IMR-90 (cell line): ENCODE measurements around the gene IGFBPL1. TPM values are rescaled to one million over a fixed set of nuclear protein-coding genes. Genes with fewer than 3 reads are reported as not detected.

ENCODE experiments used
- ATAC-seq: fragments of 200-7000 bp; cut with Tn5 transposase; 2 replicates; pipeline ENCODE4 v1.9.1; 2020; ENCODE audit warnings: low read depth, mild to moderate bottlenecking, moderate library complexity
- BruUV-seq: library from RNA; stranded (reverse); fragments of 400-500 nt; replicated peaks from 2 replicates; lab custom pipeline; 2021; lab: Mats Ljungman, UMichigan
- CTCF ChIA-PET: fragments of 300-600 bp; formaldehyde crosslinking; extraction: SDS; loops from one replicate; lab custom pipeline; 2021; ENCODE audit warnings: antibody characterized with exemption; lab: Yijun Ruan, JAX
- POLR2A ChIA-PET: fragments of 300-600 bp; sonication (Branson Sonifier 250); formaldehyde crosslinking; loops from one replicate; lab custom pipeline; 2022; ENCODE audit warnings: antibody characterized with exemption; ENCODE audit not compliant: unreplicated experiment; lab: Charles Lee
- DNase-seq: peaks from one replicate; pipeline ENCODE4 v3.0.0; 2013
- H2AFZ ChIP-seq: replicated peaks from 2 replicates; pipeline ENCODE3; 2013; ENCODE audit warnings: low read length, mild to moderate bottlenecking; ENCODE audit not compliant: poor library complexity
- H2AK5ac ChIP-seq: 2 replicates; pipeline ENCODE4 v1.6.1; 2013; ENCODE audit warnings: low read depth, low read length, inconsistent platforms
- H2AK9ac ChIP-seq: replicated peaks from 2 replicates; pipeline ENCODE3; 2013; ENCODE audit warnings: mild to moderate bottlenecking, low read depth, low read length, moderate library complexity; ENCODE audit not compliant: poor library complexity
- H2BK120ac ChIP-seq: 2 replicates; pipeline ENCODE4 v1.6.1; 2013; ENCODE audit warnings: low read depth, low read length, inconsistent platforms
- H2BK15ac ChIP-seq: 3 replicates; pipeline ENCODE4 v1.6.1; 2013; ENCODE audit warnings: low read depth, low read length, inconsistent platforms
- H2BK20ac ChIP-seq: 2 replicates; pipeline ENCODE4 v1.6.1; 2013; ENCODE audit warnings: low read depth, mild to moderate bottlenecking, inconsistent platforms, low read length, moderate library complexity
- H2BK5ac ChIP-seq: 2 replicates; pipeline ENCODE4 v1.6.1; 2013; ENCODE audit warnings: mild to moderate bottlenecking, low read depth, low read length, inconsistent platforms; ENCODE audit not compliant: poor library complexity, severe bottlenecking
- H3K14ac ChIP-seq: replicated peaks from 2 replicates; pipeline ENCODE4 v1.6.1; 2013; ENCODE audit warnings: low read depth, low read length, inconsistent platforms
- H3K18ac ChIP-seq: 2 replicates; pipeline ENCODE4 v1.6.1; 2013; ENCODE audit warnings: low read depth, low read length, control low read depth
- H3K23ac ChIP-seq: 2 replicates; pipeline ENCODE4 v1.6.1; 2013; ENCODE audit warnings: low read depth, low read length, inconsistent platforms
- H3K27ac ChIP-seq: 2 replicates; pipeline ENCODE4 v1.5.1; 2013; ENCODE audit warnings: mild to moderate bottlenecking, control low read depth, low read length; ENCODE audit not compliant: insufficient read depth
- H3K27me3 ChIP-seq: 2 replicates; pipeline ENCODE4 v1.6.1; 2013; ENCODE audit warnings: low read length; ENCODE audit not compliant: control insufficient read depth, insufficient read depth
- H3K36me3 ChIP-seq: 2 replicates; pipeline ENCODE4 v1.6.1; 2013; ENCODE audit warnings: low read length, mixed read lengths; ENCODE audit not compliant: control insufficient read depth, insufficient read depth
- H3K4ac ChIP-seq: 2 replicates; pipeline ENCODE4 v1.6.1; 2013; ENCODE audit warnings: low read depth, low read length, inconsistent platforms
- H3K4me1 ChIP-seq: 2 replicates; pipeline ENCODE4 v1.6.1; 2013; ENCODE audit warnings: low read length, mixed read lengths; ENCODE audit not compliant: control insufficient read depth, insufficient read depth
- H3K4me2 ChIP-seq: 2 replicates; pipeline ENCODE4 v1.6.1; 2013; ENCODE audit warnings: low read depth, mild to moderate bottlenecking, control low read depth, low read length, moderate library complexity
- H3K4me3 ChIP-seq: 2 replicates; pipeline ENCODE4 v1.5.1; 2013; ENCODE audit warnings: low read depth, mild to moderate bottlenecking, control low read depth, low read length, moderate library complexity; ENCODE audit not compliant: insufficient read depth
- H3K56ac ChIP-seq: 2 replicates; pipeline ENCODE4 v1.6.1; 2013; ENCODE audit warnings: low read length, inconsistent platforms; ENCODE audit not compliant: insufficient read depth; ENCODE audit errors: extremely low read depth
- H3K79me1 ChIP-seq, 2 experiments: 2 replicates each; pipeline ENCODE4 v1.6.1; 2013; ENCODE audit warnings: low read length in 2 of 2, inconsistent platforms in 1 of 2, low read depth in 1 of 2
- H3K9ac ChIP-seq: 2 replicates; pipeline ENCODE4 v1.6.1; 2013; ENCODE audit warnings: low read depth, low read length, control low read depth
- H3K9me1 ChIP-seq: 2 replicates; pipeline ENCODE4 v1.6.1; 2013; ENCODE audit warnings: low read length, inconsistent platforms; ENCODE audit not compliant: insufficient read depth
- H3K9me3 ChIP-seq: 2 replicates; pipeline ENCODE4 v1.6.1; 2013; ENCODE audit warnings: low read length; ENCODE audit not compliant: control insufficient read depth, insufficient read depth
- H4K20me1 ChIP-seq: 2 replicates; pipeline ENCODE4 v1.6.1; 2013; ENCODE audit warnings: low read length, inconsistent platforms; ENCODE audit not compliant: insufficient read depth
- H4K5ac ChIP-seq: 2 replicates; pipeline ENCODE4 v1.6.1; 2013; ENCODE audit warnings: mild to moderate bottlenecking, low read depth, low read length, control low read depth
- H4K8ac ChIP-seq, 2 experiments: 2 replicates each; pipeline ENCODE4 v1.6.1; 2013; ENCODE audit warnings: low read depth in 2 of 2, low read length in 2 of 2, control low read depth in 1 of 2, inconsistent platforms in 1 of 2
- H4K91ac ChIP-seq: 2 replicates; pipeline ENCODE4 v1.6.1; 2013; ENCODE audit warnings: low read depth, low read length, inconsistent platforms; ENCODE audit not compliant: insufficient read depth
- CEBPB ChIP-seq: IDR thresholded peaks from 2 replicates; pipeline ENCODE4 v1.6.1; 2012; ENCODE audit warnings: low read depth, low read length, improper control_type of control experiment
- MAFK ChIP-seq: IDR thresholded peaks from 2 replicates; pipeline ENCODE4 v1.6.1; 2012; ENCODE audit warnings: low read depth, low read length, improper control_type of control experiment
- MAZ ChIP-seq: IDR thresholded peaks from 2 replicates; pipeline ENCODE4 v1.6.1; 2012; ENCODE audit warnings: low read depth, mild to moderate bottlenecking, low read length, improper control_type of control experiment, moderate library complexity, borderline replicate concordance
- WGBS, 2 experiments: methylation state at CpG; one replicate each; pipeline versions ENCODE4 v1.1.5 to v1.1.7; 2013; ENCODE audit warnings: missing lambda C conversion rate in 2 of 2; ENCODE audit not compliant: insufficient read length in 1 of 2; ENCODE audit errors: extremely low coverage in 2 of 2; 5-methylcytosine and 5-hydroxymethylcytosine counted together
- dilution Hi-C: fragments of 300-500 bp; cut with HindIII; formaldehyde crosslinking; loops from one replicate; pipeline ENCODE4 v1.14.3; 2018; ENCODE audit warnings: low sequenced_read_pairs; ENCODE audit not compliant: unreplicated experiment
- in situ Hi-C: fragments of 300-500 bp; cut with MboI; formaldehyde crosslinking; loops from 3 replicates; pipeline ENCODE4 v1.14.3; 2019; ENCODE audit warnings: low sequenced_read_pairs, inconsistent platforms, mixed read lengths
- intact Hi-C: fragments of 100-400 bp; cut with micrococcal nuclease; formaldehyde crosslinking; loops from 2 replicates; pipeline ENCODE4 v1.10.0; 2022
- polyA plus RNA-seq, 3 experiments: library from polyadenylated mRNA; depleted of rRNA; stranded (reverse); fragments of >200 nt; gene quantifications; 2 replicates each; pipeline ENCODE4 v1.2.3, GENCODE V29; 2012; ENCODE audit warnings: low replicate concordance in 1 of 3
- total RNA-seq: library from RNA; depleted of rRNA; stranded (reverse); fragments of >200 nt; gene quantifications from 2 replicates; pipeline ENCODE4 v1.2.3, GENCODE V29; 2012

Gene IGFBPL1
- total and polyA plus RNA-seq, 2 of the 4 experiments (the other 2 are of a cell fraction) = not detected

DNA sequence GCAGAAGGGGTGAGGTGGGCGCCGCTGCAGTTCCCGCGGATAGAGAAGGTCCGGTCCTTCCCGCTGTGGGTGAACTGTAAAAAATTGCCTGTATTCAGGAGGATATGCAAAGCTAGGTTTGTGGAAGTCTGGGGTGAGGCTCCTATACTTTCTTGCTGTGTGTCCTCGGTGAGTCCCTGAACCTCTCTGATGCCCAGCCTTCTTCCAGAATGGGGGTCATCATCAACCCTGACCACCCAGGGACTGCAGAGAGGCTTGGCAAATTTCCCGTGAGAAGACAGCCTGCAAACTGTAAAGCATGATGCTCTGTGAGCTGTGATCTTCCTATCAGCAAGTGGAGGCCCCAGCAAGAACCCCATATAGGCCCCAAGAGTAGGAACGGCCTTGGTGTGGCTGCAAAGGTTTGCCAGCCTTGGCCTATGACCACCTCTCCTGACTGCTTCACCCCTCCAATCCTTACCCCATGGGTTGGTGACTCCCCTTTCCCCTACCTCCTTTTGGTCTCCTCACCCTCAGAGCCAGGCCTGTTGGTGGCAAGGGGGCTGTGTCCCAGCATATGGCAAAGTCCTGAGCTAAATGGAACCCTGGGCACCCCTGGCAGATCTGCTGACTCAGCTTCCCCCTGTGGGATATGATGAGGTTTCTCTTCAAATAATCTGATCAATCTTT, 31.0 kb downstream of the IGFBPL1 start:
- no peaks in the 10 kb centered on the region; the same call in 1 of the 2 replicates for H4K20me1 ChIP-seq
- H3K9me1 ChIP-seq = peaks cover 10% of the 10 kb centered on the region
- ATAC-seq = peak; percentile 1; the same call in 1 of the 2 replicates
- CTCF ChIA-PET = interaction anchor here (0.6 kb wide), 1 partner anchor 25 kb away, joined by 4 read pairs; no protein-coding TSS in a partner anchor
- H4K8ac ChIP-seq = peak overlapping the region; percentile 58 to 82; a peak in 3 of 4 replicates
- H2AFZ ChIP-seq = peak overlapping the region; percentile 99
- H2AK9ac ChIP-seq = peak overlapping the region; percentile 99
- H4K5ac ChIP-seq = peak overlapping the region; percentile 48; the same call in 1 of the 2 replicates
- no TSS peak for BruUV-seq
- peak overlapping the region; percentile 66 for H2AK5ac ChIP-seq
- in situ Hi-C loops (no loop called here), dilution Hi-C loops (loop anchor here (25.0 kb wide), 1 partner anchor 481 kb away; the partner anchor contains the start of gene SLC25A51), intact Hi-C loops (no loop called here)
- H3K56ac ChIP-seq = peak overlapping the region; percentile 82; the same call in 1 of the 2 replicates
- H3K9ac ChIP-seq = peak overlapping the region; percentile 77
- POLR2A ChIA-PET = interaction anchor here (1.0 kb wide), 1 partner anchor 457 kb away, joined by 4 read pairs; no protein-coding TSS in a partner anchor
- peaks cover 20% of the 10 kb centered on the region for H3K36me3 ChIP-seq
- peak overlapping the region; percentile 37; the same call in 1 of the 2 replicates for H3K18ac ChIP-seq
- peak overlapping the region; percentile 78 for H3K4ac ChIP-seq
- no peak for TF ChIP-seq CEBPB
- TF ChIP-seq MAZ = no peak
- TF ChIP-seq MAFK = peak; percentile 95
- peak overlapping the region; percentile 89 for H3K14ac ChIP-seq
- WGBS, 2 experiments = no CpG with 5 or more reads among the region's 9 CpGs
- no peak for DNase-seq
- H3K27me3 ChIP-seq = no peaks in the 10 kb centered on the region
- H4K91ac ChIP-seq = peak overlapping the region; percentile 73
- peaks cover 9% of the 10 kb centered on the region for H3K4me1 ChIP-seq
- H3K9me3 ChIP-seq = no peaks in the 10 kb centered on the region
- H2BK120ac ChIP-seq = peak overlapping the region; percentile 50
- H3K27ac ChIP-seq = peak overlapping the region; percentile 57
- H3K79me1 ChIP-seq = peaks cover 16 to 41% of the 10 kb centered on the region in 2 experiments
- H2BK5ac ChIP-seq = peak overlapping the region; percentile 69
- peak overlapping the region; percentile 86; the same call in 1 of the 2 replicates for H3K23ac ChIP-seq
- H3K4me3 ChIP-seq = peak overlapping the region; percentile 83
- no peak overlapping the region for H2BK15ac ChIP-seq
- H3K4me2 ChIP-seq = peak overlapping the region; percentile 94
- H2BK20ac ChIP-seq = no peak overlapping the region
